Measurements from ENCODE around the gene ZFYVE26.

Gene ZFYVE26

GRCh38 chr14:67749341-67750084 is 66.9 kb downstream of the ZFYVE26 start:
- Mint-ChIP-seq H3K4me3 (no peak overlapping the region), H3K27me3 (no peaks in the 10 kb centered on the region), H3K9me3 (no peaks in the 10 kb centered on the region), H3K4me1 (no peaks in the 10 kb centered on the region), H3K36me3 (peaks cover 65% of the 10 kb centered on the region), H3K27ac (no peak overlapping the region)
- DNase-seq (ENCODE audit: low spot score in 2 of 2) (no peak), ATAC-seq (ENCODE audit: low read depth) (no peak)

- Mint-ChIP-seq H3K4me1 (no peaks in the 10 kb centered on the region), H3K36me3 (peaks cover 53% of the 10 kb centered on the region), H3K9me3 (peaks cover 2% of the 10 kb centered on the region), H3K4me3 (no peak overlapping the region), H3K27ac (no peak overlapping the region), H3K27me3 (no peaks in the 10 kb centered on the region)
- DNase-seq (ENCODE audit: low spot score in 2 of 2), result no peak
- no peak for ATAC-seq (ENCODE audit: low read depth)
These were observed 68.1 kb downstream of the ZFYVE26 start for GRCh38 chr14:67748312-67748711.

- Mint-ChIP-seq H3K9me3 (peaks cover 2% of the 10 kb centered on the region), H3K4me3 (no peak overlapping the region), H3K27ac (no peak overlapping the region), H3K36me3 (peaks cover 41% of the 10 kb centered on the region), H3K27me3 (no peaks in the 10 kb centered on the region), H3K4me1 (no peaks in the 10 kb centered on the region)
- DNase-seq (ENCODE audit: low spot score in 2 of 2) (no peak), ATAC-seq (ENCODE audit: low read depth) (no peak)
These were observed 69.5 kb downstream of the ZFYVE26 start for GRCh38 chr14:67746927-67747326.

GRCh38 chr14:67744046-67744445 is 72.3 kb downstream of the ZFYVE26 start:
- no peaks in the 10 kb centered on the region for H3K27me3 Mint-ChIP-seq
- H3K4me3 Mint-ChIP-seq, result no peak overlapping the region
- H3K27ac Mint-ChIP-seq, result no peak overlapping the region
- peaks cover 2% of the 10 kb centered on the region for H3K9me3 Mint-ChIP-seq
- peaks cover 21% of the 10 kb centered on the region for H3K36me3 Mint-ChIP-seq
- DNase-seq (ENCODE audit: low spot score in 2 of 2) (no peak), ATAC-seq (ENCODE audit: low read depth) (no peak)
- H3K4me1 Mint-ChIP-seq, result no peaks in the 10 kb centered on the region

DNA sequence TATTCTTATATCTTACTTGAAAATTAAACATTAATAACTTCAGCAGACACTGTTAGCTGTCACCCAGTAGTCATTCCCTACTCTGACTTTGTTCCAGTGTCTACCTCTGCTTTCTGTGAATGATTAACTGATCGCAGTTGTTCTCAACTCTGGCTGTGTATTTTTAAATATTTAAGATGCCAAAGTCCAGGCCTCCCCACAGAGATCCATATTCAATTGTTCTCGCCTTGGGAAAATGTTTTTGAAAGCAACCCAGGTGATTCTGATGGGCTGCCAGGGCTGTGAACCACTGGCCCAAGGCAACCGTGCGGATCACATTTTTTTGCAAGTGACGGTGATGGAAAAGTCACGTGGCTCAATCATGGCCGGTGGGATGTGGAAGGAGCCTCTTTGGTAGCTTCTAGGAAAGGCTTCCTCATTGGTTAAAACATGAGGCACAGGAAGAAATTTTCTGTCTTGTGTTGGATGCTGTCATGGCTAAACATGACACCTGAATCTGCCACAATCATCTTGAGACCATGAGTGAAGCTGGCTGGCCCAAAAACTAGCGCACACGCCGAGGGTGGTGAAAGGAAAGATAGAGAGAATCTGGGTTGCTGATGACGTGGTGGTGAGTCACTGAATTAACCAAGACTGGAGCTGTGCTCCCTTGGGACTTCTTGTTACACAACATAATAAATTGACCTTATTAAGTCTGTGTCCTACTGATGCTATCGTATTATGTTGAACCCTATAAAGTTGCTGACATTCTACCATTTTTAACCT is 77.5 kb downstream of the ZFYVE26 start:
- H3K27me3 Mint-ChIP-seq, result no peaks in the 10 kb centered on the region
- H3K27ac Mint-ChIP-seq, result no peak overlapping the region
- no peaks in the 10 kb centered on the region for H3K4me1 Mint-ChIP-seq
- peak; percentile 52 for ATAC-seq (ENCODE audit: low read depth)
- H3K4me3 Mint-ChIP-seq, result no peak overlapping the region
- DNase-seq (ENCODE audit: low spot score in 2 of 2), result no peak
- no peaks in the 10 kb centered on the region for H3K36me3 Mint-ChIP-seq
- peaks cover 2% of the 10 kb centered on the region for H3K9me3 Mint-ChIP-seq

GRCh38 chr14:67736771-67737170 is 79.6 kb downstream of the ZFYVE26 start:
- ATAC-seq (ENCODE audit: low read depth) (no peak), DNase-seq (ENCODE audit: low spot score in 2 of 2) (no peak)
- no peaks in the 10 kb centered on the region for H3K9me3 Mint-ChIP-seq
- H3K27ac Mint-ChIP-seq, result no peak overlapping the region
- H3K4me3 Mint-ChIP-seq, result no peak overlapping the region
- no peaks in the 10 kb centered on the region for H3K27me3 Mint-ChIP-seq
- no peaks in the 10 kb centered on the region for H3K4me1 Mint-ChIP-seq
- H3K36me3 Mint-ChIP-seq, result no peaks in the 10 kb centered on the region

- DNase-seq (ENCODE audit: low spot score in 2 of 2), result no peak
- no peak overlapping the region for H3K4me3 Mint-ChIP-seq
- no peaks in the 10 kb centered on the region for H3K9me3 Mint-ChIP-seq
- no peaks in the 10 kb centered on the region for H3K27me3 Mint-ChIP-seq
- ATAC-seq (ENCODE audit: low read depth), result no peak
- H3K36me3 Mint-ChIP-seq, result no peaks in the 10 kb centered on the region
- H3K27ac Mint-ChIP-seq, result no peak overlapping the region
- no peaks in the 10 kb centered on the region for H3K4me1 Mint-ChIP-seq
These were observed 80.8 kb downstream of the ZFYVE26 start for GRCh38 chr14:67735336-67736147.

DNA sequence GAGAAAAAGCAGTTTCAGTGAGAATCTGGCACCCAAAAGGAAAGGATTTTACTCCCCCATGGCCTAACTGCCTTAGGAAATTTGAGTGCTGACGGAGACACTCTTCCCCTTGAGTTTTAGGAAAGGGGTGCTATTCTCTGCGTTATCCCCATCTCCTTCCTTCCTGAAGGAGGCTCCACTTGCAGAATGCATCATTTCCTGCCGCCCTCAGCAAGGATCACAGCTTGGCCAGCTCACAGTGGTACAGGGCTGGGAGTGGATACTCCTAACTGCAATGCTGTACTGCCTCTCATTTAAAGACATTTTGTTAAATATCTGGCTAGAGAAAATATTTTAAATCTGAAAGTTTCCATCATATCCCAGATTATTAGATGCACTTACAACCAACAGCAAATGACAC is 81.7 kb downstream of the ZFYVE26 start:
- H3K4me1 Mint-ChIP-seq, result no peaks in the 10 kb centered on the region
- H3K27me3 Mint-ChIP-seq, result no peaks in the 10 kb centered on the region
- no peaks in the 10 kb centered on the region for H3K36me3 Mint-ChIP-seq
- no peak overlapping the region for H3K27ac Mint-ChIP-seq
- H3K9me3 Mint-ChIP-seq, result no peaks in the 10 kb centered on the region
- no peak overlapping the region for H3K4me3 Mint-ChIP-seq
- ATAC-seq (ENCODE audit: low read depth) (no peak), DNase-seq (ENCODE audit: low spot score in 2 of 2) (no peak)

DNA sequence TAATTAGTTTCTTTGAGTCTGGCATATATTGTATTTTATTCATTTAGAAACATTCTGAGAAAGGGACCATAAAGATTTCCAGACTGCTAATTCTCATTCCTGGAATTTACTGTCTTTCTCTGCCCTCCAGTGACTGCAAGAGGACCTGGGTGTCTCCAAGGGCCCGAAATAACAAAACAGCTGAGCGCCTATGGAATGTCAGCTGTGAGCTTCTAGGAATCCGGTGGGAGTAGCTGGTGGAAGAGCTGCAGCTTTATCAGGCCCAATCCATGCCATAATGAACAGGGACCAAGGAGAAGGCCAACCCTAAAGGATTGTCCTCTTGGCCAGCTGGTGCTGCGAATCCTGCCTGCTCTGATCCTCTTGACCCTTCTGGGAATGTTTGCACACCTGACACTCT is 82.8 kb downstream of the ZFYVE26 start:
- ATAC-seq (ENCODE audit: low read depth) (no peak), DNase-seq (ENCODE audit: low spot score in 2 of 2) (no peak)
- Mint-ChIP-seq H3K27me3 (no peaks in the 10 kb centered on the region), H3K9me3 (no peaks in the 10 kb centered on the region), H3K4me3 (no peak overlapping the region), H3K4me1 (no peaks in the 10 kb centered on the region), H3K27ac (no peak overlapping the region), H3K36me3 (no peaks in the 10 kb centered on the region)

DNA sequence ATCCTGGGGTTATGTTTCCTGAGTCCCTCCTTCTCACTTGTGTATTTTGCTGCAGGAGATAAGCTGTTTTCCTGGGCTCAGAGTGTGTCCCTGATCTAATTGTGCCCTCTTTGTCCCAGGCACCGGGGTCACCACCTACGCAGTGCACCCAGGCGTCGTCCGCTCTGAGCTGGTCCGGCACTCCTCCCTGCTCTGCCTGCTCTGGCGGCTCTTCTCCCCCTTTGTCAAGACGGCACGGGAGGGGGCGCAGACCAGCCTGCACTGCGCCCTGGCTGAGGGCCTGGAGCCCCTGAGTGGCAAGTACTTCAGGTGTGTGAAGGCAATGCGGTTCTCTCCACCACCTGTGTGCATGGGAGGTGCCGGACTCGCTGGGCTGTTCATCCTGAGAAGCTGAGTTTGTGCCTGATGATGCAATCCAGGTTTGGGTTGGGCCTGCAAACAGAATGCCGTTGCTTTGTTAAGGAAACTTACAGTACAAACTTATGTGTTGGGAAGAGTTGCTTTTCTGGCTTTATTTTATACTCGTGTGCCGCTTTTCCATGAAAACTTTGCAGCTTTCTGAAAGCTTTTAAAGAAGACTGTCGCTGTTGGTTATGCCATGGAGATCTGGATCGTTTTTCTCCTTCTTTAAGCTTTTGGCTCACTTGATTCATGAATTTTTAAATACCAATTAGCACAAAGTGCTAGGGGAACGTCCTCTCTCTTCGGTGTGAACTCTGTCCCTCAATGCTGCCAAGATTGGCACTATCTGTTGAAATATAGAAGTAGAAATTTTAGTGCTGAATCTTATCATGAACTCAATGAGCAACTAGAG is 87.1 kb downstream of the ZFYVE26 start:
- H3K9me3 Mint-ChIP-seq, result no peaks in the 10 kb centered on the region
- no peak for DNase-seq (ENCODE audit: low spot score in 2 of 2)
- peaks cover 1% of the 10 kb centered on the region for H3K27me3 Mint-ChIP-seq
- no peak overlapping the region for H3K4me3 Mint-ChIP-seq
- no peak for ATAC-seq (ENCODE audit: low read depth)
- H3K36me3 Mint-ChIP-seq, result no peaks in the 10 kb centered on the region
- no peaks in the 10 kb centered on the region for H3K4me1 Mint-ChIP-seq
- H3K27ac Mint-ChIP-seq, result no peak overlapping the region

DNA sequence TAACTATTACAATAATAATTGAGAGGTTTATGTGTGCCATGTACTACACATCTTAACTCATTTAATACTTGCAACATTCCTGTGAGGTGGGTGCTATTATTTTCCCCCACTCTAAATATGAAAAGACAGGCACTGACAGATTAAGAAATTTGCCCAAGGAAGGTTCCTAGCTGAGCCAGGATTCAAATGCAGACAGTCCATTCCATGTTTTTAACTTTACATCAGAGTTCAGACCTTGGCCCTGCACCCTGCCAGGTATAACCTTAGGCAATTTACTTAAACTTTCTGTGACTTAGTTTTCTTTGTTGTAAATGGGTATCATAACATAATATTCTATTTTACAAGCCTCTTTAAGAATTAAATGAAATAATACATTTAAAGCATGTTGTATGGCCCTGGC is 88.1 kb downstream of the ZFYVE26 start:
- Mint-ChIP-seq H3K4me3 (no peak overlapping the region), H3K36me3 (no peaks in the 10 kb centered on the region), H3K9me3 (no peaks in the 10 kb centered on the region), H3K4me1 (no peaks in the 10 kb centered on the region), H3K27me3 (peaks cover 2% of the 10 kb centered on the region), H3K27ac (no peak overlapping the region)
- DNase-seq (ENCODE audit: low spot score in 2 of 2), result no peak
- no peak for ATAC-seq (ENCODE audit: low read depth)

DNA sequence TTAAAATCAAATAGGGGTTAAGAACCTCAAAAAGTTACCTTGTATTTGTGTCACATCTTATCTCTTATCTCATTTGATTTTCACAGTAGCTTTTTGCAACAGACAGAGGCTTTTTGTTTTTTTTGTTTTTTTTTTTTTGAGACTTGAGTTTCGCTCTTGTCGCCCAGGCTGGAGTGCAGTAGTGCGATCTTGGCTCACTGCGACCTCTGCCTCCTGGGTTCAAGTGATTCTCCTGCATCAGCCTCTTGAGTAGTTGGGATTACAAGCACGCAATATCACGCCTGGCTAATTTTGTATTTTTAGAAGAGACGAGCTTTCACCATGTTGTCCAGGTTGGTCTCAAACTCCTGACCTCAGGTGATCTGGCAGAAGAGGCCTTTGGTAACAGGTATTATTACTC is 89.0 kb downstream of the ZFYVE26 start:
- H3K36me3 Mint-ChIP-seq, result no peaks in the 10 kb centered on the region
- peaks cover 3% of the 10 kb centered on the region for H3K4me1 Mint-ChIP-seq
- peaks cover 4% of the 10 kb centered on the region for H3K27me3 Mint-ChIP-seq
- H3K27ac Mint-ChIP-seq, result no peak overlapping the region
- no peak overlapping the region for H3K4me3 Mint-ChIP-seq
- no peak for ATAC-seq (ENCODE audit: low read depth)
- no peaks in the 10 kb centered on the region for H3K9me3 Mint-ChIP-seq
- DNase-seq (ENCODE audit: low spot score in 2 of 2), result no peak

- Mint-ChIP-seq H3K4me1 (peaks cover 3% of the 10 kb centered on the region), H3K36me3 (no peaks in the 10 kb centered on the region), H3K27me3 (peaks cover 6% of the 10 kb centered on the region), H3K27ac (no peak overlapping the region), H3K9me3 (no peaks in the 10 kb centered on the region), H3K4me3 (no peak overlapping the region)
- DNase-seq (ENCODE audit: low spot score in 2 of 2), result no peak
- no peak for ATAC-seq (ENCODE audit: low read depth)
These were observed 91.2 kb downstream of the ZFYVE26 start for GRCh38 chr14:67725171-67725570.

Data from memory B cell (primary cell).